Measurements from ENCODE around the gene JMJD8. TPM values are rescaled to one million over a fixed set of nuclear protein-coding genes. Genes with fewer than 3 reads are reported as not detected.
A peak's percentile ranks its signal among the peaks of the same experiment; 100 is the strongest.

Gene JMJD8
- total RNA-seq, 3 donors from 2014 or later, result 77.0 to 90.4 (median 88.7) TPM

DNA sequence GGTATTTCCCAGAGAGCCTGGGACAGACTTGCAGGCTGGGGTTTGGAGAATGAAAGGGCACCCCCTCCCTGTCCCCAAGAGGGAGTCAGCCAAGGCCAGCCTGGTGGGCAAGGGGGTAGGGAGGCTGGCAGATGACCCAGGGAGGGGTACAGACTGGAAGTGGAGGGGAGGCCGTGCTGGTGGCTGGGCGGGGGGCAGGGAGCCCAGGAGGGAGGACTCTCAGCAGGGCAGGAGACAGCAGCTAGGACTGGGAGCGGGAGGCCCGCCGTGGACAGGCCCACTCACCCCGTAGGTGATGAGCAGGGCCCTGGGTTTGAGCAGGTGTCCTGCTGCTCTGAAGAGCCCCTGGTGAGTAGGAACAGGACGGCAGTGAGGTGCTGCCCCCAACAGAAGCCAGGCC, 49.1 kb downstream of the JMJD8 start:
- Mint-ChIP-seq H3K27me3 (ENCODE audit: low read depth) (peaks cover 3% of the 10 kb centered on the region), H3K36me3 (ENCODE audit: insufficient read depth) (no peaks in the 10 kb centered on the region), H3K4me3 (peak overlapping the region; percentile 74), H3K4me1 (ENCODE audit: low read depth) (peaks cover 4% of the 10 kb centered on the region), H3K9me3 (no peaks in the 10 kb centered on the region)
- no peak for ATAC-seq
- DNase-seq, result no peak

DNA sequence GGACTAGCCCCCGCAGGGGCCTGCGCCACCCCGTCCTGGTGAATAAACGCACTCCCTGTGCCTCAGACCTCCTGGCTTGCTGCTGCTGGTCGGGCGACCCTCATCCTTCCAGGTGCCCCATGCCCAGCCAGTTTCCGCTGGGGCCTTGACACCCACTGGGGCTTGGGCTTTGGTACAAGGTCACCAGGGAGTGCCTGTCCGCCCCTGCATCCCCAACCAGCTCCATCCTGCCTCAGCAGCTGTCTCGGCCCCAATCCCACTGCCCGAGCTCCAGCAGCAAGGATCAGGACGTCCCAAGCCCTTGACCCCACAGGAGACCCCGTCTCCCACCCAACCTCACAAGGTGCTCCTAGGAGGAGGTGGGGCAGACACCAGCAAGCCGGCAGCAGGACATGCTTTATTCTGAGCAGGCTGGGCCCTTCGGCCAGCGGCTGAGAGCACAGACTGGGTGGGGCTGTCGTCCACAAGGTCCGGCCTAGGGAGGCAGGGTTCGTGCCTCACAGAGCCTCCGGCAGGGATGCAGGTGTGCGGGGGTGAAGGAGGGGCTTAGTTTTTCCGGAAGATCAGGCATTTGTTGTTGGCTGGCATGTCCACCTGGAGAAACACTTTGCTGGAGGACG, 50.0 kb downstream of the JMJD8 start:
- H3K27me3 Mint-ChIP-seq (ENCODE audit: low read depth), result peaks cover 3% of the 10 kb centered on the region
- H3K4me1 Mint-ChIP-seq (ENCODE audit: low read depth), result peaks cover 4% of the 10 kb centered on the region
- peak overlapping the region; percentile 74 for H3K4me3 Mint-ChIP-seq
- no peaks in the 10 kb centered on the region for H3K36me3 Mint-ChIP-seq (ENCODE audit: insufficient read depth)
- ATAC-seq (no peak), DNase-seq (no peak)
- no peaks in the 10 kb centered on the region for H3K9me3 Mint-ChIP-seq

- peaks cover 3% of the 10 kb centered on the region for H3K27me3 Mint-ChIP-seq (ENCODE audit: low read depth)
Measured at GRCh38 chr16:633336-634050, 50.6 kb downstream of the JMJD8 start.

GRCh38 chr16:632486-633335, 51.4 kb downstream of the JMJD8 start:
- Mint-ChIP-seq H3K36me3 (ENCODE audit: insufficient read depth) (no peaks in the 10 kb centered on the region), H3K27me3 (ENCODE audit: low read depth) (peaks cover 3% of the 10 kb centered on the region), H3K4me1 (ENCODE audit: low read depth) (peaks cover 2% of the 10 kb centered on the region), H3K4me3 (no peak overlapping the region), H3K9me3 (no peaks in the 10 kb centered on the region)
- DNase-seq (no peak), ATAC-seq (no peak)

More at GRCh38 chr16:633336-634050, 50.6 kb downstream of the JMJD8 start:
- no peak for ATAC-seq
- Mint-ChIP-seq H3K4me3 (no peak overlapping the region), H3K9me3 (no peaks in the 10 kb centered on the region), H3K36me3 (ENCODE audit: insufficient read depth) (no peaks in the 10 kb centered on the region), H3K4me1 (ENCODE audit: low read depth) (peaks cover 4% of the 10 kb centered on the region)
- DNase-seq, result no peak

- Mint-ChIP-seq H3K9me3 (no peaks in the 10 kb centered on the region), H3K4me1 (ENCODE audit: low read depth) (peaks cover 2% of the 10 kb centered on the region), H3K27me3 (ENCODE audit: low read depth) (peaks cover 3% of the 10 kb centered on the region), H3K36me3 (ENCODE audit: insufficient read depth) (no peaks in the 10 kb centered on the region), H3K4me3 (no peak overlapping the region)
- ATAC-seq, result no peak
- DNase-seq, result no peak
Measured at GRCh38 chr16:631808-632358, 52.3 kb downstream of the JMJD8 start.

Other genes with a start within 250 kb of the JMJD8 start
- gene CAPN15, start 156.6 kb downstream of the JMJD8 start, total RNA-seq, result 100 to 1,000 TPM; 134 to 164 (median 153) TPM
- under 1 TPM; 0.08 to 0.11 (median 0.10) TPM for gene PRR35, start 123.9 kb downstream of the JMJD8 start, total RNA-seq
- gene NHLRC4, start 117.3 kb downstream of the JMJD8 start, total RNA-seq, result under 1 TPM; 0.13 to 0.18 (median 0.16) TPM
- gene PIGQ, start 114.4 kb downstream of the JMJD8 start, total RNA-seq, result 10 to 100 TPM; 45.0 to 47.8 (median 46.1) TPM
- 10 to 100 TPM; 13.4 to 15.7 (median 14.6) TPM for gene RAB40C, start 94.3 kb downstream of the JMJD8 start, total RNA-seq
- gene WFIKKN1, start 53.3 kb downstream of the JMJD8 start, total RNA-seq, result under 1 TPM; 0.40 to 0.71 (median 0.49) TPM
- gene METTL26, start 48.0 kb downstream of the JMJD8 start, total RNA-seq, result 100 to 1,000 TPM; 132 to 174 (median 159) TPM
- 100 to 1,000 TPM in 1 of 3 donors, 10 to 100 TPM in 2; 83.1 to 104 (median 88.2) TPM for gene MCRIP2, start 42.5 kb downstream of the JMJD8 start, total RNA-seq
- 100 to 1,000 TPM in 1 of 3 donors, 10 to 100 TPM in 2; 81.0 to 104 (median 87.8) TPM for gene WDR90, start 35.0 kb downstream of the JMJD8 start, total RNA-seq
- gene RHOT2, start 16.2 kb downstream of the JMJD8 start, total RNA-seq, result 100 to 1,000 TPM; 212 to 215 (median 212) TPM
- gene RHBDL1, start 8.7 kb downstream of the JMJD8 start, total RNA-seq, result under 1 TPM; 0.52 to 0.71 (median 0.53) TPM
- gene STUB1, start 3.9 kb downstream of the JMJD8 start, total RNA-seq, result 100 to 1,000 TPM; 117 to 136 (median 127) TPM
- 10 to 100 TPM; 28.2 to 32.4 (median 29.1) TPM for gene WDR24, start 6.1 kb upstream of the JMJD8 start, total RNA-seq
- 1 to 10 TPM; 2.0 to 6.0 (median 4.8) TPM for gene FBXL16, start 21.5 kb upstream of the JMJD8 start, total RNA-seq
- gene METRN, start 30.8 kb upstream of the JMJD8 start, total RNA-seq, result 10 to 100 TPM; 23.8 to 34.7 (median 28.2) TPM
- gene ANTKMT, start 36.8 kb upstream of the JMJD8 start, total RNA-seq, result 10 to 100 TPM; 66.0 to 75.0 (median 67.8) TPM
- 1 to 10 TPM; 5.4 to 9.1 (median 7.0) TPM for gene CCDC78, start 42.1 kb upstream of the JMJD8 start, total RNA-seq
- gene HAGHL, start 42.8 kb upstream of the JMJD8 start, total RNA-seq, result 10 to 100 TPM in 2 of 3 donors, 1 to 10 TPM in 1; 8.8 to 13.0 (median 12.4) TPM
- 10 to 100 TPM; 30.1 to 39.5 (median 34.8) TPM for gene CIAO3, start 56.7 kb upstream of the JMJD8 start, total RNA-seq
- gene MSLN, start 76.4 kb upstream of the JMJD8 start, total RNA-seq, result under 1 TPM in 1 of 3 donors, not detected in 2; 0.08 TPM
- gene RPUSD1, start 104.0 kb upstream of the JMJD8 start, total RNA-seq, result 10 to 100 TPM; 72.3 to 99.0 (median 75.1) TPM
- gene CHTF18, start 104.3 kb upstream of the JMJD8 start, total RNA-seq, result 100 to 1,000 TPM; 138 to 171 (median 161) TPM
- not detected for gene GNG13, start 116.4 kb upstream of the JMJD8 start, total RNA-seq